K562 (cell line): ENCODE data around the gene EEA1. TPM values are rescaled to one million over a fixed set of nuclear protein-coding genes. Genes with fewer than 3 reads are reported as not detected.

ENCODE experiments used
- ATAC-seq: fragments of 200-7000 bp; cut with Tn5 transposase; 3 replicates; pipeline ENCODE4 v1.9.1; 2020; ENCODE audit warnings: moderate library complexity
- BruUV-seq: library from RNA; stranded (reverse); fragments of 400-500 nt; replicated peaks from 2 replicates; lab custom pipeline; 2021; lab: Mats Ljungman, UMichigan
- CTCF ChIA-PET: fragments of 300-600 bp; formaldehyde crosslinking; extraction: SDS; loops from one replicate; lab custom pipeline; 2021; ENCODE audit warnings: low intra/inter-chr PET ratio; lab: Yijun Ruan, JAX
- POLR2A ChIA-PET: fragments of 300-600, 350-650 bp; sonication (Branson Sonifier 250); formaldehyde crosslinking; extraction: SDS; loops from one replicate; lab custom pipeline; 2021; ENCODE audit warnings: antibody characterized with exemption, inconsistent platforms; lab: Yijun Ruan, JAX
- DNase-seq, 4 experiments: peaks; one replicate each; pipeline versions ENCODE4 v3.0.0 to v3.0.0-alpha.2; 2011 to 2018; ENCODE audit warnings: low spot score in 3 of 4, mixed read lengths in 3 of 4; ENCODE audit errors: extremely low read depth in 1 of 4
- FAIRE-seq: peaks from 2 replicates; lab custom pipeline; 2011; peaks lifted over from hg19 to GRCh38; lab: Jason Lieb, UNC
- H2AFZ ChIP-seq: 2 replicates; pipeline ENCODE4 v1.6.0; 2011; ENCODE audit warnings: low read depth, low read length, control low read depth, inconsistent platforms
- H3K27ac ChIP-seq: fragments of 200-600 bp; 3 replicates; pipeline ENCODE4 v1.8.0; 2011; ENCODE audit warnings: low read depth, mild to moderate bottlenecking, control low read depth, inconsistent platforms, low read length, moderate library complexity, mixed read lengths; ENCODE audit errors: extremely low read depth
- H3K27me3 ChIP-seq, 2 experiments: fragments of 300-600 bp in 1 of 2; 2 replicates in 1 of 2; 3 replicates in 1 of 2; pipeline versions ENCODE4 v1.6.0 to v1.8.0; 2011; ENCODE audit warnings: inconsistent platforms in 2 of 2, low read length in 2 of 2, mild to moderate bottlenecking in 1 of 2, mixed read lengths in 1 of 2, moderate library complexity in 1 of 2; ENCODE audit not compliant: control insufficient read depth in 2 of 2, insufficient read depth in 2 of 2
- H3K36me3 ChIP-seq: fragments of 300-600 bp; 3 replicates; pipeline ENCODE4 v1.8.0; 2011; ENCODE audit warnings: mild to moderate bottlenecking, low read length, inconsistent platforms; ENCODE audit not compliant: control insufficient read depth, insufficient read depth
- H3K4me1 ChIP-seq, 2 experiments: fragments of 200-600 bp in 1 of 2; replicated peaks in 1 of 2; 2 replicates in 1 of 2; 3 replicates in 1 of 2; pipeline versions ENCODE4 v1.5.1 to v1.8.0; 2011; ENCODE audit warnings: inconsistent platforms in 2 of 2, low read length in 2 of 2, mild to moderate bottlenecking in 1 of 2, mixed read lengths in 1 of 2, moderate library complexity in 1 of 2; ENCODE audit not compliant: control insufficient read depth in 2 of 2, insufficient read depth in 2 of 2
- H3K4me2 ChIP-seq: 2 replicates; pipeline ENCODE4 v1.6.1; 2011; ENCODE audit warnings: low read length, control low read depth, inconsistent platforms, mixed read lengths; ENCODE audit not compliant: insufficient read depth
- H3K4me3 ChIP-seq: fragments of 200-600 bp; sonication (generic), shearing (Covaris generic); 2 replicates; pipeline ENCODE4 v1.5.1; 2016; ENCODE audit warnings: control low read depth, inconsistent platforms
- H3K79me2 ChIP-seq: fragments of 200-600 bp; 3 replicates; pipeline ENCODE4 v1.8.0; 2011; ENCODE audit warnings: low read length, inconsistent platforms; ENCODE audit not compliant: control insufficient read depth, insufficient read depth
- H3K9ac ChIP-seq, 2 experiments: 2 replicates each; pipeline versions ENCODE4 v1.6.0 to v1.6.1; 2011; ENCODE audit warnings: low read depth in 2 of 2, low read length in 2 of 2, control low read depth in 1 of 2, inconsistent platforms in 1 of 2, mild to moderate bottlenecking in 1 of 2, mixed read lengths in 1 of 2; ENCODE audit not compliant: insufficient read depth in 1 of 2
- H3K9me1 ChIP-seq: one replicate; pipeline ENCODE4 v1.6.0; 2011; ENCODE audit warnings: inconsistent platforms, mild to moderate bottlenecking, low read length, moderate library complexity; ENCODE audit not compliant: control insufficient read depth, insufficient read depth
- H3K9me3 ChIP-seq: replicated peaks from 2 replicates; pipeline ENCODE4 v1.5.1; 2011; ENCODE audit warnings: low read depth, low read length, inconsistent platforms; ENCODE audit not compliant: control insufficient read depth, insufficient read depth
- H4K20me1 ChIP-seq: replicated peaks from 2 replicates; pipeline ENCODE4 v1.6.1; 2011; ENCODE audit warnings: low read length, inconsistent platforms, mixed read lengths; ENCODE audit not compliant: control insufficient read depth, insufficient read depth
- CGGBP1 ChIP-seq: fragments of 250-450 bp; sonication (Bioruptor Pico); IDR thresholded peaks from 2 replicates; pipeline ENCODE4 v1.9.0; 2021; ENCODE audit warnings: mild to moderate bottlenecking
- E2F3 ChIP-seq: fragments of 250-450 bp; sonication (Bioruptor Pico); IDR thresholded peaks from 2 replicates; pipeline ENCODE4 v1.4.0; 2020; ENCODE audit warnings: mild to moderate bottlenecking
- ETS2 ChIP-seq: IDR thresholded peaks from 2 replicates; pipeline ENCODE4 v1.6.1; 2016; ENCODE audit warnings: borderline replicate concordance, missing genetic modification characterization, mild to moderate bottlenecking, moderate library complexity, missing compliant biosample characterization; ENCODE audit not compliant: poor library complexity, severe bottlenecking
- FOXK2 ChIP-seq, 2 experiments: fragments of 450-650 bp; IDR thresholded peaks in 1 of 2; conservative IDR thresholded peaks in 1 of 2; 2 replicates each; pipeline ENCODE4 v1.6.1; 2016; ENCODE audit warnings: low read depth in 2 of 2, mild to moderate bottlenecking in 1 of 2
- NFIX ChIP-seq: fragments of 250-450 bp; sonication (Bioruptor Pico); IDR thresholded peaks from 2 replicates; pipeline ENCODE4 v1.4.0; 2020; ENCODE audit warnings: low read depth, mild to moderate bottlenecking, moderate library complexity
- NR2F6 ChIP-seq: fragments of 450-650 bp; formaldehyde crosslinking; IDR thresholded peaks from 2 replicates; pipeline ENCODE4 v1.4.0; 2020; ENCODE audit warnings: mild to moderate bottlenecking
- PREB ChIP-seq: sonication (generic); formaldehyde crosslinking; IDR thresholded peaks from 2 replicates; pipeline ENCODE4 v1.8.1; 2023; ENCODE audit warnings: mild to moderate bottlenecking, missing genetic modification reagents
- RUNX1 ChIP-seq: sonication (generic); IDR thresholded peaks from 2 replicates; pipeline ENCODE4 v1.6.1; 2016; ENCODE audit warnings: antibody characterized with exemption, low read depth
- SMC3 ChIP-seq: conservative IDR thresholded peaks from 2 replicates; pipeline ENCODE4 v1.6.1; 2011; ENCODE audit warnings: low read depth, low read length, improper control_type of control experiment; ENCODE audit not compliant: insufficient read depth
- TARDBP ChIP-seq: fragments of 450-650 bp; IDR thresholded peaks from 2 replicates; pipeline ENCODE4 v1.6.1; 2016
- THAP7 ChIP-seq: fragments of 250-450 bp; sonication (Bioruptor Pico); IDR thresholded peaks from 2 replicates; pipeline ENCODE4 v1.5.0; 2021
- ZNF165 ChIP-seq: fragments of 250-450 bp; sonication (Bioruptor Pico); IDR thresholded peaks from 2 replicates; pipeline ENCODE4 v1.4.0; 2020; ENCODE audit warnings: borderline replicate concordance
- ZNF253 ChIP-seq: fragments of 250-450 bp; sonication (Bioruptor Pico); conservative IDR thresholded peaks from 2 replicates; pipeline ENCODE4 v1.6.1; 2021; ENCODE audit warnings: mild to moderate bottlenecking
- WGBS: fragments of 100-300 bp; shearing (Covaris generic); methylation state at CpG from one replicate; pipeline ENCODE4 v1.1.6; 2016; ENCODE audit warnings: low coverage, mixed read lengths; ENCODE audit not compliant: insufficient coverage; ENCODE audit errors: missing lambda C conversion rate; 5-methylcytosine and 5-hydroxymethylcytosine counted together
- in situ Hi-C: fragments of 300-500 bp; cut with MboI; formaldehyde crosslinking; loops from 4 replicates; pipeline ENCODE4 v1.15.0; 2018; ENCODE audit warnings: inconsistent platforms, mixed read lengths
- intact Hi-C: fragments of 100-400 bp; cut with micrococcal nuclease; formaldehyde crosslinking; loops from 2 replicates; pipeline ENCODE4 v1.14.2; 2022
- polyA plus RNA-seq, 8 experiments: library from polyadenylated mRNA; depleted of rRNA in 4 of 8; stranded (reverse) in 5 of 8; unstranded in 3 of 8; fragments of >200 nt; fragmentation: Nextera tagmentation in 2 of 8; fragmentation: Illumina TruSeq in 1 of 8; extraction: Ambion mirVana in 2 of 8; extraction: Trizol in 1 of 8; gene quantifications; 2 replicates each; pipeline versions ENCODE4 v1.2.1 to v1.2.3, GENCODE V29; 2011 to 2014; ENCODE audit warnings: inconsistent platforms in 1 of 8, missing spikeins in 1 of 8
- small RNA-seq: library from RNA; depleted of rRNA; stranded (forward); fragments of <200 nt; gene quantifications from one replicate; pipeline ENCODE3, GENCODE V24; 2014
- total RNA-seq, 7 experiments: library from RNA; depleted of rRNA in 6 of 7; stranded (reverse); fragments of >200 nt in 6 of 7; fragmentation: Illumina TruSeq in 2 of 7; extraction: Trizol in 2 of 7; gene quantifications; 2 replicates each; pipeline versions ENCODE4 v1.2.1 to v1.2.3, GENCODE V29; 2011 to 2021; ENCODE audit warnings: low replicate concordance in 1 of 7

Gene EEA1
- total and polyA plus RNA-seq, 9 of the 15 experiments (the other 6 are each of a cell fraction or from before 2014, with no cell fraction given): 3.5 to 17.1 (median 7.5) TPM

GRCh38 chr12:92721130-92721529, 208.0 kb downstream of the EEA1 start:
- BruUV-seq: no TSS peak

More at GRCh38 chr12:92721130-92721529, 208.0 kb downstream of the EEA1 start:
- 0% methylated on average over 8 of the region's 8 CpGs for WGBS
- ATAC-seq (no peak), FAIRE-seq (no peak), DNase-seq (no peak)
- H3K27ac ChIP-seq: no peak overlapping the region
- no peaks in the 10 kb centered on the region for H4K20me1 ChIP-seq
- H3K9me1 ChIP-seq: no peaks in the 10 kb centered on the region
- no peak overlapping the region for H3K4me2 ChIP-seq
- in situ Hi-C loops: no loop called here
- H2AFZ ChIP-seq: no peak overlapping the region
- H3K4me3 ChIP-seq: no peak overlapping the region
- POLR2A ChIA-PET: interaction anchor here (0.5 kb wide), 1 partner anchor 377 kb away, joined by 3 read pairs; no protein-coding TSS in a partner anchor
- intact Hi-C loops: no loop called here
- no peaks in the 10 kb centered on the region for H3K4me1 ChIP-seq
- H3K9me3 ChIP-seq: 0 out of 2 replicates have a peak, but pooled peaks cover 2% of the 10 kb centered on the region
- H3K36me3 ChIP-seq: no peaks in the 10 kb centered on the region
- no peak for TF ChIP-seq ZNF165 (CRISPR knock-in tag)
- TF ChIP-seq E2F3 (CRISPR knock-in tag): no peak
- TF ChIP-seq RUNX1: no peak
- TF ChIP-seq NFIX: no peak
- TF ChIP-seq PREB (CRISPR knock-in tag): no peak
- TF ChIP-seq THAP7 (CRISPR knock-in tag): no peak
- TF ChIP-seq ZNF253 (CRISPR knock-in tag): no peak
- no peak for TF ChIP-seq SMC3
- no peak for TF ChIP-seq TARDBP
- no peak for TF ChIP-seq FOXK2 (conservative IDR thresholded peaks at IDR 0.05 in 1 of 2, IDR thresholded peaks at IDR 0.05 in 1 of 2; ENCODE audit: low read depth in 2 of 2)
- TF ChIP-seq CGGBP1: no peak
- no peak for TF ChIP-seq ETS2 (tag)
- TF ChIP-seq NR2F6 (CRISPR knock-in tag): no peak
- CTCF ChIA-PET: no interaction called here
- H3K27me3 ChIP-seq: peaks cover 6 to 10% of the 10 kb centered on the region in 2 experiments; a peak in 4 of 5 replicates
- H3K9ac ChIP-seq: no peak overlapping the region
- H3K79me2 ChIP-seq: no peaks in the 10 kb centered on the region

Small RNA genes lying within 50 kb of the gene (small RNA-seq; reads per million reads assigned to genes)
- not detected for gene RNU6-1329P

Other genes starting within 250 kb of the EEA1 start
- not detected in 2 replicates for gene PLEKHG7, start 226.3 kb downstream of the EEA1 start, total RNA-seq (2014; rRNA removed)
- not detected in 2 replicates for gene PLEKHG7, start 226.3 kb downstream of the EEA1 start, total RNA-seq (2014; rRNA removed; fragmentation: Illumina TruSeq; extraction: Trizol)
- gene PLEKHG7, start 226.3 kb downstream of the EEA1 start, total RNA-seq (2015; rRNA removed; fragmentation: Illumina TruSeq; extraction: Trizol): not detected in 2 replicates
- gene PLEKHG7, start 226.3 kb downstream of the EEA1 start, total RNA-seq (2021): not detected in 2 replicates
- gene PLEKHG7, start 226.3 kb downstream of the EEA1 start, polyA plus RNA-seq (2011; rRNA removed): not detected in 2 replicates
- not detected in 2 replicates for gene PLEKHG7, start 226.3 kb downstream of the EEA1 start, polyA plus RNA-seq (2014; fragmentation: Illumina TruSeq; extraction: Trizol)
- under 1 TPM in 1 of 2 experiments, not detected in 1; 0.03 TPM for gene PLEKHG7, start 226.3 kb downstream of the EEA1 start, polyA plus RNA-seq (2014; fragmentation: Nextera tagmentation; extraction: Ambion mirVana)
- not detected in 2 replicates for gene PLEKHG7, start 226.3 kb downstream of the EEA1 start, polyA plus RNA-seq (2014; rRNA removed)